Glutamatergic neuron (in vitro differentiated cells): Measurements from ENCODE around the gene ANK3. TPM values are rescaled to one million over a fixed set of nuclear protein-coding genes. Genes with fewer than 3 reads are reported as not detected.

ENCODE experiments used
- DNase-seq: peaks from one replicate; pipeline ENCODE4 v3.0.0; 2022
- H3K27ac Mint-ChIP-seq: one replicate; pipeline ENCODE4 v1.8.0; 2020; ENCODE audit warnings: mild to moderate bottlenecking, mixed read lengths, inconsistent platforms; ENCODE audit not compliant: unreplicated experiment
- H3K27me3 Mint-ChIP-seq: one replicate; pipeline ENCODE4 v1.8.0; 2020; ENCODE audit warnings: mild to moderate bottlenecking, moderate library complexity, mixed read lengths, inconsistent platforms; ENCODE audit not compliant: unreplicated experiment
- H3K36me3 Mint-ChIP-seq: one replicate; pipeline ENCODE4 v1.8.0; 2020; ENCODE audit warnings: mild to moderate bottlenecking, mixed read lengths, inconsistent platforms; ENCODE audit not compliant: unreplicated experiment
- H3K4me1 Mint-ChIP-seq: one replicate; pipeline ENCODE4 v1.8.0; 2020; ENCODE audit warnings: mild to moderate bottlenecking, low read depth, mixed read lengths, inconsistent platforms; ENCODE audit not compliant: unreplicated experiment
- H3K4me3 Mint-ChIP-seq: one replicate; pipeline ENCODE4 v1.8.0; 2020; ENCODE audit warnings: mild to moderate bottlenecking, mixed read lengths, inconsistent platforms; ENCODE audit not compliant: unreplicated experiment
- H3K9me3 Mint-ChIP-seq: one replicate; pipeline ENCODE4 v1.8.0; 2020; ENCODE audit warnings: mild to moderate bottlenecking, moderate library complexity, mixed read lengths, inconsistent platforms; ENCODE audit not compliant: unreplicated experiment
- CTCF ChIP-seq: fragments of 200-600 bp; sonication (generic); IDR thresholded peaks from one replicate; pipeline ENCODE4 v1.5.0; 2021; ENCODE audit not compliant: partially characterized antibody, unreplicated experiment
- total RNA-seq: library from RNA; stranded (reverse); fragmentation: NEBNext Ultra II Directional; extraction: Animal tissue kit (Norgen Biotek cat#: 25700); gene quantifications from one replicate; pipeline ENCODE4 v1.2.1, GENCODE V29; 2021; ENCODE audit not compliant: unreplicated experiment

ANK3 gene
- total RNA-seq, 1 donor from 2014 or later, result 84.9 TPM

DNA sequence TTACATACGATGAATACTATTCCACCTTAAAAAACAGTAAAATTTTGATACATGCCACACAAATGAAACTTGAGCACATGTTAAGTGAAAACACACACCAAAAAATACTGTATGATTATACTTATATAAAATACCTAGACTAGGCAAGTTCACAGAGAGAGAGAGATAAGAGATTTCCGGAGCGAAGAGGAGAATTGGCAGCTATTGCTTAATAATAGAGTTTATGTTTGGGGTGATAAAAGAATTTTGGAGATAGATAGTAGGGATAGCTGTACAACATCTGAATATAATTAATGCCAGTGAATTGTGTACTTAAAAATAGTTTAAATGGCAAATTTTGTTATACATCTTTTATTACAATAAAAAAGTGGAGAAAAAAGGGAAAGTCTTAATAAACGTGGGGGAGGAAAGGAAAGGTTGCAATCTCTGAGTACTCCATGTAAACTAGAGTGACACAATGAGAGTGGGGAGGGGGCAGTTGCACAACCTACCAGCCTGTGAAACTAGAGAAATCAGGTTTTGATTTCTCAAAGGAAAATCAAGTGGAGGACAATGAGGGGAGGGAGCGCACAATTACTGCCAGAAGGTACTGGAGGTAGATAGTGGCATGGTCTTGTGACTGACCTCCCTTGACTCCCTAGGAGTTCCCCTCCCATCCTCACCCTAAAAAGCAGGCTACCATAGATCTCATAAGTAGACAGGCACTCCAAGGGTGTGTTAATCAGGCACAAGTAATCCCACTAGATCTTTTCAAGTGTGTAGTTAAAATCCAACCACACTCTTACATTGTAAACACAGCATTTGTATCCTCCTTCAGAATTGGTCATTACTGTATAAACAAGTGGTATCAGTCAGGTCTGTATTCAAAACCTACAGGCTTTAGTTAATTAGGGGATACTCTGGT lies 31.6 kb upstream of the ANK3 start:
- Mint-ChIP-seq H3K27ac (no peak overlapping the region), H3K9me3 (no peaks in the 10 kb centered on the region), H3K4me3 (no peak overlapping the region), H3K4me1 (no peaks in the 10 kb centered on the region), H3K27me3 (no peaks in the 10 kb centered on the region), H3K36me3 (no peaks in the 10 kb centered on the region)
- no peak for DNase-seq
- no peak for TF ChIP-seq CTCF

- Mint-ChIP-seq H3K27me3 (no peaks in the 10 kb centered on the region), H3K27ac (no peak overlapping the region), H3K4me1 (no peaks in the 10 kb centered on the region), H3K36me3 (no peaks in the 10 kb centered on the region), H3K9me3 (no peaks in the 10 kb centered on the region), H3K4me3 (no peak overlapping the region)
- no peak for DNase-seq
- TF ChIP-seq CTCF, result no peak
Measured at GRCh38 chr10:60419249-60419648, 29.6 kb upstream of the ANK3 start.

GRCh38 chr10:60417901-60418300 lies 28.2 kb upstream of the ANK3 start:
- Mint-ChIP-seq H3K27ac (no peak overlapping the region), H3K27me3 (no peaks in the 10 kb centered on the region), H3K4me1 (no peaks in the 10 kb centered on the region), H3K4me3 (no peak overlapping the region), H3K9me3 (no peaks in the 10 kb centered on the region), H3K36me3 (no peaks in the 10 kb centered on the region)
- TF ChIP-seq CTCF, result no peak
- no peak for DNase-seq

- Mint-ChIP-seq H3K36me3 (no peaks in the 10 kb centered on the region), H3K27ac (no peak overlapping the region), H3K27me3 (no peaks in the 10 kb centered on the region), H3K9me3 (no peaks in the 10 kb centered on the region), H3K4me1 (peaks cover 5% of the 10 kb centered on the region), H3K4me3 (no peak overlapping the region)
- no peak for TF ChIP-seq CTCF
- no peak for DNase-seq
Measured at GRCh38 chr10:60417024-60417423, 27.3 kb upstream of the ANK3 start.

DNA sequence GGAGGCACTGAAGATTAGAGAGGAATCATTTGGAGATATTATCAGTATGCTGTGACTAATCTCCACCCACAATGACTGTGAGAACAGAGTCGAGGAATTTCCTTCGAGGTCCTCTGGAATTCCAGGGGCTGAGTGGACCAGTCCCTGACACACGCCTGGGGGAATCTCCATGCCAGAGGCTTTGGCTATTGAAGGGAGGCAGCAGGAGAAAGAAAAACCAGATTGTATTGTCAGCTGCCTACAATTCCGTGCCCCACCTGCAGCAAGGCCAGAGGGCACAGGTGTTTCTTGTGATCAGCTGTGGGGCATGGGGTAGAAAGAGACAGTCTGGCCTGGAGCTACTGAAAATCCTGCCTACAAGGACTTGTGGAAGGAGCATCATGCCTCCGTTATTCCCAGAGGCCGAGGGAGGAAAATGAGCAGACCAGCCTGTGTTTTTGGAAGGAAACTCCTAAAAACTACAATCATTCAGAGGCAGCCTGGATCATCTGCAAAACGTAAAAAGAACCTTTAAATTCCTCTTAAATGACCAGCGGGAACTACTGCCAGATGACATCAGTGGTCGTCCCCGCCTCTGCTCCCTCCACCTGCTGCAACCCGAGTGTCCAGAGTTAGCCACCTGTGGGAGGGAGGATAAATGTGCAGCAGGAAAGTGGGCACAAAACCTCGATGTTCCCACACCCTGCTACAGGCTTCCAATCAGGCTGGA lies 25.4 kb upstream of the ANK3 start:
- no peaks in the 10 kb centered on the region for H3K36me3 Mint-ChIP-seq
- no peak overlapping the region for H3K27ac Mint-ChIP-seq
- DNase-seq, result no peak
- H3K27me3 Mint-ChIP-seq, result no peaks in the 10 kb centered on the region
- no peak for TF ChIP-seq CTCF
- peaks cover 2% of the 10 kb centered on the region for H3K9me3 Mint-ChIP-seq
- no peak overlapping the region for H3K4me3 Mint-ChIP-seq
- H3K4me1 Mint-ChIP-seq, result peaks cover 12% of the 10 kb centered on the region
